WTC11 (cell line): ENCODE data around the gene LY6G6C. TPM values are rescaled to one million over a fixed set of nuclear protein-coding genes. Genes with fewer than 3 reads are reported as not detected.
A peak's percentile ranks its signal among the peaks of the same experiment; 100 is the strongest.

Experiments used
- ATAC-seq: fragments of 200-7000 bp; cut with Tn5 transposase; 2 replicates; pipeline ENCODE4 v1.10.0; 2021; ENCODE audit warnings: mild to moderate bottlenecking, moderate library complexity
- CTCF ChIA-PET: fragments of 300-600 bp; sonication (Branson Sonifier 250); formaldehyde crosslinking; loops from one replicate; lab custom pipeline; 2021; ENCODE audit warnings: antibody characterized with exemption; lab: Charles Lee
- POLR2A ChIA-PET: fragments of 350-600 bp; sonication (Branson Sonifier 250); formaldehyde crosslinking; loops from one replicate; lab custom pipeline; 2021; ENCODE audit warnings: antibody characterized with exemption; lab: Charles Lee
- DNase-seq: peaks from one replicate; pipeline ENCODE4 v3.0.0; 2021; ENCODE audit warnings: low spot score
- H3K27ac Mint-ChIP-seq: 2 replicates; pipeline ENCODE4 v1.8.0; 2021; ENCODE audit warnings: mixed read lengths
- H3K27me3 Mint-ChIP-seq: 2 replicates; pipeline ENCODE4 v1.8.0; 2021; ENCODE audit warnings: low read depth, mild to moderate bottlenecking, moderate library complexity, mixed read lengths
- H3K36me3 Mint-ChIP-seq: 2 replicates; pipeline ENCODE4 v1.8.0; 2021; ENCODE audit warnings: mixed read lengths
- H3K4me1 Mint-ChIP-seq: 2 replicates; pipeline ENCODE4 v1.8.0; 2022; ENCODE audit warnings: mixed read lengths
- H3K4me3 Mint-ChIP-seq: 2 replicates; pipeline ENCODE4 v1.8.0; 2021; ENCODE audit warnings: mild to moderate bottlenecking, moderate library complexity, mixed read lengths
- H3K9me3 Mint-ChIP-seq: 2 replicates; pipeline ENCODE4 v1.8.0; 2021; ENCODE audit warnings: mixed read lengths
- CREM ChIP-seq: sonication (generic); formaldehyde crosslinking; IDR thresholded peaks from 2 replicates; pipeline ENCODE4 v1.8.1; 2022; ENCODE audit warnings: mild to moderate bottlenecking, missing genetic modification reagents, moderate library complexity
- ETV6 ChIP-seq: sonication (generic); formaldehyde crosslinking; IDR thresholded peaks from 2 replicates; pipeline ENCODE4 v1.8.1; 2022; ENCODE audit warnings: mild to moderate bottlenecking, missing genetic modification reagents
- GABPB1 ChIP-seq: sonication (generic); formaldehyde crosslinking; IDR thresholded peaks from 2 replicates; pipeline ENCODE4 v1.8.1; 2023; ENCODE audit warnings: mild to moderate bottlenecking, missing genetic modification reagents
- KAT7 ChIP-seq: sonication (generic); formaldehyde crosslinking; IDR thresholded peaks from 2 replicates; pipeline ENCODE4 v1.8.1; 2023; ENCODE audit warnings: missing genetic modification reagents, mild to moderate bottlenecking, borderline replicate concordance
- NFYB ChIP-seq: sonication (generic); formaldehyde crosslinking; conservative IDR thresholded peaks from 2 replicates; pipeline ENCODE4 v1.8.0; 2022; ENCODE audit warnings: low read depth, missing genetic modification reagents
- OVOL2 ChIP-seq: fragments of 250-450 bp; sonication (Bioruptor Pico); IDR thresholded peaks from 2 replicates; pipeline ENCODE4 v1.9.0; 2021; ENCODE audit warnings: mild to moderate bottlenecking, borderline replicate concordance
- RORB ChIP-seq: fragments of 250-450 bp; sonication (Bioruptor Pico); IDR thresholded peaks from 2 replicates; pipeline ENCODE4 v1.9.0; 2021; ENCODE audit warnings: mild to moderate bottlenecking
- TP53 ChIP-seq: sonication (generic); formaldehyde crosslinking; IDR thresholded peaks from 2 replicates; pipeline ENCODE4 v1.8.1; 2023; ENCODE audit warnings: mild to moderate bottlenecking, missing genetic modification reagents
- ZNF232 ChIP-seq: sonication (generic); formaldehyde crosslinking; IDR thresholded peaks from 2 replicates; pipeline ENCODE4 v1.8.0; 2022; ENCODE audit warnings: mild to moderate bottlenecking, missing genetic modification reagents
- total RNA-seq: library from RNA; stranded (reverse); gene quantifications from 3 replicates; pipeline ENCODE4 v1.2.3, GENCODE V29; 2021
- TF ChIP-seq, protein P1 (sequence below): fragments of 250-450 bp; sonication (Bioruptor Pico); IDR thresholded peaks from 2 replicates; pipeline ENCODE4 v1.8.0; 2021; ENCODE audit warnings: mild to moderate bottlenecking
- TF ChIP-seq, protein P2 (sequence below): fragments of 250-450 bp; sonication (Bioruptor Pico); IDR thresholded peaks from 2 replicates; pipeline ENCODE4 v1.9.0; 2021; ENCODE audit warnings: moderate library complexity, mild to moderate bottlenecking, inconsistent platforms, borderline replicate concordance
- TF ChIP-seq, protein P3 (sequence below): sonication (generic); formaldehyde crosslinking; IDR thresholded peaks from 2 replicates; pipeline ENCODE4 v1.8.0; 2022; ENCODE audit warnings: missing genetic modification reagents
- TF ChIP-seq, protein P4 (sequence below): sonication (generic); formaldehyde crosslinking; IDR thresholded peaks from 2 replicates; pipeline ENCODE4 v1.8.0; 2022; ENCODE audit warnings: mild to moderate bottlenecking, missing genetic modification reagents
- TF ChIP-seq, protein P5 (sequence below): sonication (generic); formaldehyde crosslinking; conservative IDR thresholded peaks from 2 replicates; pipeline ENCODE4 v1.8.1; 2023; ENCODE audit warnings: mild to moderate bottlenecking, low read depth, missing genetic modification reagents, moderate library complexity
- TF ChIP-seq, protein P6 (sequence below): fragments of 250-450 bp; sonication (Bioruptor Pico); IDR thresholded peaks from 2 replicates; pipeline ENCODE4 v1.9.0; 2021; ENCODE audit warnings: mild to moderate bottlenecking, borderline replicate concordance

Gene LY6G6C
- total RNA-seq, 1 experiment from 2014 or later: 0.35 TPM

DNA sequence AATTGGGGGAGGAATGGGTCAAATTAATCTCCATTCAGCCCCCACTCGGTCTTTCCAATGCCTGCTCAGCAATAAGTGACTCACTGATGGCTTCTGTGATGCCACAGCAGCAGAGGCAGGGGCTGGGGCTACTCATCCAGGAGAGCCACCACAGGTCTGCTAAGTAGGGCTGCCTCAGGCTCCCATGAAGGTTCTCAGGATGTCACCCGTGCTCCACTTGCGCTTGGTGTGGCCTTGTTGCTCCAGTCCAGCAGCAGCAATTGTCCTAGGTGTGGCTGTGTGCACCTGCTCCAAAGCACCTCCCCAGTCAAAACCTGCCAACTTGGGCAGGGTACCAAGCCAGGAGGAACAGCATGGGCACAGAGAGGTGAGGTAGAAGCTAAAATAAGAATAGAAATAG, 627 bp upstream of the LY6G6C start:
- TF ChIP-seq GABPB1 (CRISPR knock-in tag) (no peak), OVOL2 (CRISPR knock-in tag) (no peak), KAT7 (no peak)
- TF ChIP-seq, protein P1, sequence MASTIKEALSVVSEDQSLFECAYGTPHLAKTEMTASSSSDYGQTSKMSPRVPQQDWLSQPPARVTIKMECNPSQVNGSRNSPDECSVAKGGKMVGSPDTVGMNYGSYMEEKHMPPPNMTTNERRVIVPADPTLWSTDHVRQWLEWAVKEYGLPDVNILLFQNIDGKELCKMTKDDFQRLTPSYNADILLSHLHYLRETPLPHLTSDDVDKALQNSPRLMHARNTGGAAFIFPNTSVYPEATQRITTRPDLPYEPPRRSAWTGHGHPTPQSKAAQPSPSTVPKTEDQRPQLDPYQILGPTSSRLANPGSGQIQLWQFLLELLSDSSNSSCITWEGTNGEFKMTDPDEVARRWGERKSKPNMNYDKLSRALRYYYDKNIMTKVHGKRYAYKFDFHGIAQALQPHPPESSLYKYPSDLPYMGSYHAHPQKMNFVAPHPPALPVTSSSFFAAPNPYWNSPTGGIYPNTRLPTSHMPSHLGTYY (CRISPR knock-in tag): no peak
- TF ChIP-seq, protein P2, sequence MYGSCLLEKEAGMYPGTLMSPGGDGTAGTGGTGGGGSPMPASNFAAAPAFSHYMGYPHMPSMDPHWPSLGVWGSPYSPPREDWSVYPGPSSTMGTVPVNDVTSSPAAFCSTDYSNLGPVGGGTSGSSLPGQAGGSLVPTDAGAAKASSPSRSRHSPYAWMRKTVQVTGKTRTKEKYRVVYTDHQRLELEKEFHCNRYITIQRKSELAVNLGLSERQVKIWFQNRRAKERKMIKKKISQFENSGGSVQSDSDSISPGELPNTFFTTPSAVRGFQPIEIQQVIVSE: no peak
- peaks cover 9% of the 10 kb centered on the region for H3K36me3 Mint-ChIP-seq
- H3K27me3 Mint-ChIP-seq: peaks cover 4% of the 10 kb centered on the region; the same call in 1 of the 2 replicates
- DNase-seq (no peak), ATAC-seq (no peak)
- ChIA-PET POLR2A (no interaction called here), CTCF (no interaction called here)
- no peak overlapping the region for H3K4me3 Mint-ChIP-seq
- no peak overlapping the region for H3K27ac Mint-ChIP-seq
- H3K4me1 Mint-ChIP-seq: peaks cover 18% of the 10 kb centered on the region
- H3K9me3 Mint-ChIP-seq: no peaks in the 10 kb centered on the region

DNA sequence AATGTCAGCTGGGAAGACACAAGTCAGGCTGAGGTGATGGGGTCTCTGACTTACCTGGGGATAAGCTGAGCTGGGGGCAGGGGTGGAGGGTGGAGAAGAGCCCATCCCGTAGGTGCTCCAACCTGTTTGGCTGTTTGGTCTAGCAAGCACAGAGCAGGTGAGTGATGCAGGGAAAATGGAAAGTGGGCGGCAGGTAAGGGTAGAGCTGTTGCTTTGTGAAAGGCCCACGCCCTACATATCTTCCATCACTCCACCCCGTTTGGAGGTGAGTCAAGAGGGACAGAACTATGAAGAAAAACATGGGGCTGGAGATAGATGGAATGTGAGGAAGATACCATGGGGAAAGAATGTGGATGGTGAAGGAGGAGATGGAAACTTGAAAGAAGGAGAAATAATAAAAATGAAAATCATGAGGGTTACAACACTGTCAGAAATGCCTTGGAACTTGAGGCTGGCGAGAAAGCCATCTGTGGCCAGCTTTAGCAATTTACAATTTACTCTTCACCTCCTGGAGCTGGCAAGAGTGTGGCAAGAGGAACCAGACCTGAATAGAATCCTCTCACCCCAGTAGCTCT, 1.3 kb downstream of the LY6G6C start:
- no peaks in the 10 kb centered on the region for H3K36me3 Mint-ChIP-seq
- ChIA-PET CTCF (interaction anchor here (1.9 kb wide), 1 partner anchor 9 kb away, joined by 4 read pairs; no protein-coding TSS in a partner anchor), POLR2A (no interaction called here)
- no peak for TF ChIP-seq ETV6
- TF ChIP-seq RORB (CRISPR knock-in tag): no peak
- DNase-seq: no peak
- no peak overlapping the region for H3K27ac Mint-ChIP-seq
- no peaks in the 10 kb centered on the region for H3K9me3 Mint-ChIP-seq
- H3K27me3 Mint-ChIP-seq: peaks cover 4% of the 10 kb centered on the region; the same call in 1 of the 2 replicates
- peaks cover 19% of the 10 kb centered on the region for H3K4me1 Mint-ChIP-seq
- no peak overlapping the region for H3K4me3 Mint-ChIP-seq
- no peak for ATAC-seq

DNA sequence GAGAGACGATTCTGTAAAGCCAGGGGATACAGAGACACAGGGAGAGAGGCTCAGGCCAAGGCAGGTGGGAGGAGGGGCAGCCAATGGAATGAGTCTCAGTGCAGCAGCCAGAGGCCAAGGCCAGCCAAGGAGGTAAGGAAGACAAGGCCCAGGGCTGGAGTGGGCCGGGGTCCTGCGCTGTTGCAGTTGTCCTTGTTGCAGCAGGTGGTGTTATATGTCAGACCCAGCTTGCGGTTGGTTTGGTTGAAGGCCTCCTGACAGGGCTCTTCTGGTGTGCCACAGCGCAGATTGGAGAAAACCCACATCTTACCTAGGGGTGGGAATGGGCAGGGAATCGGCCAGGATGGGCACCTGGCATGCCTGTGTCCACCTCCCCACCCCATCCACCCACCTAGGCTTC, 2.5 kb downstream of the LY6G6C start:
- ATAC-seq: no peak
- Mint-ChIP-seq H3K27me3 (peaks cover 4% of the 10 kb centered on the region; the same call in 1 of the 2 replicates), H3K4me1 (peaks cover 27% of the 10 kb centered on the region), H3K27ac (no peak overlapping the region), H3K36me3 (no peaks in the 10 kb centered on the region), H3K4me3 (0 out of 2 replicates have a peak overlapping the region, but pooled peaks have one; percentile 13), H3K9me3 (no peaks in the 10 kb centered on the region)
- no peak for DNase-seq
- TF ChIP-seq TP53: no peak
- no peak for TF ChIP-seq ZNF232 (CRISPR knock-in tag)
- TF ChIP-seq, protein P3, sequence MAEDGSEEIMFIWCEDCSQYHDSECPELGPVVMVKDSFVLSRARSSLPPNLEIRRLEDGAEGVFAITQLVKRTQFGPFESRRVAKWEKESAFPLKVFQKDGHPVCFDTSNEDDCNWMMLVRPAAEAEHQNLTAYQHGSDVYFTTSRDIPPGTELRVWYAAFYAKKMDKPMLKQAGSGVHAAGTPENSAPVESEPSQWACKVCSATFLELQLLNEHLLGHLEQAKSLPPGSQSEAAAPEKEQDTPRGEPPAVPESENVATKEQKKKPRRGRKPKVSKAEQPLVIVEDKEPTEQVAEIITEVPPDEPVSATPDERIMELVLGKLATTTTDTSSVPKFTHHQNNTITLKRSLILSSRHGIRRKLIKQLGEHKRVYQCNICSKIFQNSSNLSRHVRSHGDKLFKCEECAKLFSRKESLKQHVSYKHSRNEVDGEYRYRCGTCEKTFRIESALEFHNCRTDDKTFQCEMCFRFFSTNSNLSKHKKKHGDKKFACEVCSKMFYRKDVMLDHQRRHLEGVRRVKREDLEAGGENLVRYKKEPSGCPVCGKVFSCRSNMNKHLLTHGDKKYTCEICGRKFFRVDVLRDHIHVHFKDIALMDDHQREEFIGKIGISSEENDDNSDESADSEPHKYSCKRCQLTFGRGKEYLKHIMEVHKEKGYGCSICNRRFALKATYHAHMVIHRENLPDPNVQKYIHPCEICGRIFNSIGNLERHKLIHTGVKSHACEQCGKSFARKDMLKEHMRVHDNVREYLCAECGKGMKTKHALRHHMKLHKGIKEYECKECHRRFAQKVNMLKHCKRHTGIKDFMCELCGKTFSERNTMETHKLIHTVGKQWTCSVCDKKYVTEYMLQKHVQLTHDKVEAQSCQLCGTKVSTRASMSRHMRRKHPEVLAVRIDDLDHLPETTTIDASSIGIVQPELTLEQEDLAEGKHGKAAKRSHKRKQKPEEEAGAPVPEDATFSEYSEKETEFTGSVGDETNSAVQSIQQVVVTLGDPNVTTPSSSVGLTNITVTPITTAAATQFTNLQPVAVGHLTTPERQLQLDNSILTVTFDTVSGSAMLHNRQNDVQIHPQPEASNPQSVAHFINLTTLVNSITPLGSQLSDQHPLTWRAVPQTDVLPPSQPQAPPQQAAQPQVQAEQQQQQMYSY (CRISPR knock-in tag): peak; percentile 49; the same call in 1 of the 2 replicates
- TF ChIP-seq NFYB: no peak
- TF ChIP-seq, protein P4, sequence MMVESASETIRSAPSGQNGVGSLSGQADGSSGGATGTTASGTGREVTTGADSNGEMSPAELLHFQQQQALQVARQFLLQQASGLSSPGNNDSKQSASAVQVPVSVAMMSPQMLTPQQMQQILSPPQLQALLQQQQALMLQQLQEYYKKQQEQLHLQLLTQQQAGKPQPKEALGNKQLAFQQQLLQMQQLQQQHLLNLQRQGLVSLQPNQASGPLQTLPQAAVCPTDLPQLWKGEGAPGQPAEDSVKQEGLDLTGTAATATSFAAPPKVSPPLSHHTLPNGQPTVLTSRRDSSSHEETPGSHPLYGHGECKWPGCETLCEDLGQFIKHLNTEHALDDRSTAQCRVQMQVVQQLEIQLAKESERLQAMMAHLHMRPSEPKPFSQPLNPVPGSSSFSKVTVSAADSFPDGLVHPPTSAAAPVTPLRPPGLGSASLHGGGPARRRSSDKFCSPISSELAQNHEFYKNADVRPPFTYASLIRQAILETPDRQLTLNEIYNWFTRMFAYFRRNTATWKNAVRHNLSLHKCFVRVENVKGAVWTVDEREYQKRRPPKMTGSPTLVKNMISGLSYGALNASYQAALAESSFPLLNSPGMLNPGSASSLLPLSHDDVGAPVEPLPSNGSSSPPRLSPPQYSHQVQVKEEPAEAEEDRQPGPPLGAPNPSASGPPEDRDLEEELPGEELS (CRISPR knock-in tag): no peak
- TF ChIP-seq, protein P5, sequence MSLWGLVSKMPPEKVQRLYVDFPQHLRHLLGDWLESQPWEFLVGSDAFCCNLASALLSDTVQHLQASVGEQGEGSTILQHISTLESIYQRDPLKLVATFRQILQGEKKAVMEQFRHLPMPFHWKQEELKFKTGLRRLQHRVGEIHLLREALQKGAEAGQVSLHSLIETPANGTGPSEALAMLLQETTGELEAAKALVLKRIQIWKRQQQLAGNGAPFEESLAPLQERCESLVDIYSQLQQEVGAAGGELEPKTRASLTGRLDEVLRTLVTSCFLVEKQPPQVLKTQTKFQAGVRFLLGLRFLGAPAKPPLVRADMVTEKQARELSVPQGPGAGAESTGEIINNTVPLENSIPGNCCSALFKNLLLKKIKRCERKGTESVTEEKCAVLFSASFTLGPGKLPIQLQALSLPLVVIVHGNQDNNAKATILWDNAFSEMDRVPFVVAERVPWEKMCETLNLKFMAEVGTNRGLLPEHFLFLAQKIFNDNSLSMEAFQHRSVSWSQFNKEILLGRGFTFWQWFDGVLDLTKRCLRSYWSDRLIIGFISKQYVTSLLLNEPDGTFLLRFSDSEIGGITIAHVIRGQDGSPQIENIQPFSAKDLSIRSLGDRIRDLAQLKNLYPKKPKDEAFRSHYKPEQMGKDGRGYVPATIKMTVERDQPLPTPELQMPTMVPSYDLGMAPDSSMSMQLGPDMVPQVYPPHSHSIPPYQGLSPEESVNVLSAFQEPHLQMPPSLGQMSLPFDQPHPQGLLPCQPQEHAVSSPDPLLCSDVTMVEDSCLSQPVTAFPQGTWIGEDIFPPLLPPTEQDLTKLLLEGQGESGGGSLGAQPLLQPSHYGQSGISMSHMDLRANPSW: no peak
- no peak for TF ChIP-seq CREM (CRISPR knock-in tag)
- TF ChIP-seq, protein P6, sequence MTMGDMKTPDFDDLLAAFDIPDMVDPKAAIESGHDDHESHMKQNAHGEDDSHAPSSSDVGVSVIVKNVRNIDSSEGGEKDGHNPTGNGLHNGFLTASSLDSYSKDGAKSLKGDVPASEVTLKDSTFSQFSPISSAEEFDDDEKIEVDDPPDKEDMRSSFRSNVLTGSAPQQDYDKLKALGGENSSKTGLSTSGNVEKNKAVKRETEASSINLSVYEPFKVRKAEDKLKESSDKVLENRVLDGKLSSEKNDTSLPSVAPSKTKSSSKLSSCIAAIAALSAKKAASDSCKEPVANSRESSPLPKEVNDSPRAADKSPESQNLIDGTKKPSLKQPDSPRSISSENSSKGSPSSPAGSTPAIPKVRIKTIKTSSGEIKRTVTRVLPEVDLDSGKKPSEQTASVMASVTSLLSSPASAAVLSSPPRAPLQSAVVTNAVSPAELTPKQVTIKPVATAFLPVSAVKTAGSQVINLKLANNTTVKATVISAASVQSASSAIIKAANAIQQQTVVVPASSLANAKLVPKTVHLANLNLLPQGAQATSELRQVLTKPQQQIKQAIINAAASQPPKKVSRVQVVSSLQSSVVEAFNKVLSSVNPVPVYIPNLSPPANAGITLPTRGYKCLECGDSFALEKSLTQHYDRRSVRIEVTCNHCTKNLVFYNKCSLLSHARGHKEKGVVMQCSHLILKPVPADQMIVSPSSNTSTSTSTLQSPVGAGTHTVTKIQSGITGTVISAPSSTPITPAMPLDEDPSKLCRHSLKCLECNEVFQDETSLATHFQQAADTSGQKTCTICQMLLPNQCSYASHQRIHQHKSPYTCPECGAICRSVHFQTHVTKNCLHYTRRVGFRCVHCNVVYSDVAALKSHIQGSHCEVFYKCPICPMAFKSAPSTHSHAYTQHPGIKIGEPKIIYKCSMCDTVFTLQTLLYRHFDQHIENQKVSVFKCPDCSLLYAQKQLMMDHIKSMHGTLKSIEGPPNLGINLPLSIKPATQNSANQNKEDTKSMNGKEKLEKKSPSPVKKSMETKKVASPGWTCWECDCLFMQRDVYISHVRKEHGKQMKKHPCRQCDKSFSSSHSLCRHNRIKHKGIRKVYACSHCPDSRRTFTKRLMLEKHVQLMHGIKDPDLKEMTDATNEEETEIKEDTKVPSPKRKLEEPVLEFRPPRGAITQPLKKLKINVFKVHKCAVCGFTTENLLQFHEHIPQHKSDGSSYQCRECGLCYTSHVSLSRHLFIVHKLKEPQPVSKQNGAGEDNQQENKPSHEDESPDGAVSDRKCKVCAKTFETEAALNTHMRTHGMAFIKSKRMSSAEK: no peak
- ChIA-PET CTCF (interaction anchor here (0.8 to 1.9 kb wide), 3 partner anchors 11 to 51 kb away, joined by 3 to 4 read pairs (median 4); no protein-coding TSS in a partner anchor), POLR2A (interaction anchor here (0.5 kb wide), 1 partner anchor 18 kb away, joined by 3 read pairs; no protein-coding TSS in a partner anchor)
